Tibial nerve (tissue), 4 donors: Measurements from ENCODE around the gene OR2T2. TPM values are rescaled to one million over a fixed set of nuclear protein-coding genes. Genes with fewer than 3 reads are reported as not detected.
"Not testable (repeated sequence)": the region's sequence is repeated elsewhere in the genome, so short reads cannot be mapped to it uniquely, and the experiment has no call there.

ENCODE experiments used
- DNase-seq, 2 donors: peaks; one replicate each; pipeline ENCODE4 v3.0.0-alpha.2; 2019; ENCODE audit warnings: low spot score in 2 of 2
- H3K27ac ChIP-seq, 4 donors: fragments of 200-600 bp; sonication (generic) in 3 of 4; one replicate each; pipeline ENCODE4 v1.5.1; 2017 to 2019; ENCODE audit warnings: mild to moderate bottlenecking in 1 of 4
- H3K27me3 ChIP-seq, 2 donors: fragments of 200-600 bp; sonication (generic) in 1 of 2; one replicate each; pipeline versions ENCODE4 v1.5.1 to v1.6.0; 2017 to 2019
- H3K36me3 ChIP-seq, 3 donors: fragments of 200-600 bp; sonication (generic); one replicate each; pipeline ENCODE4 v1.5.1; 2018 to 2019
- H3K4me1 ChIP-seq, 4 donors: fragments of 200-600 bp; sonication (generic) in 3 of 4; one replicate each; pipeline ENCODE4 v1.5.1; 2017 to 2019
- H3K4me3 ChIP-seq, 4 donors: fragments of 200-600 bp; sonication (generic) in 3 of 4; one replicate each; pipeline ENCODE4 v1.5.1; 2017 to 2019; ENCODE audit warnings: mild to moderate bottlenecking in 1 of 4, moderate library complexity in 1 of 4
- H3K9me3 ChIP-seq, 4 donors: fragments of 200-600 bp; sonication (generic) in 3 of 4; one replicate each; pipeline ENCODE4 v1.5.1; 2017 to 2019
- EP300 ChIP-seq, 2 donors: sonication (generic); formaldehyde crosslinking; IDR thresholded peaks; one replicate each; pipeline ENCODE4 v1.6.1; 2017; ENCODE audit warnings: antibody characterized with exemption in 2 of 2, mild to moderate bottlenecking in 1 of 2
- POLR2A ChIP-seq, 2 donors: fragments of 450-650 bp; IDR thresholded peaks; one replicate each; pipeline ENCODE4 v1.6.1; 2017; ENCODE audit warnings: antibody characterized with exemption in 2 of 2, mild to moderate bottlenecking in 2 of 2, moderate library complexity in 2 of 2
- WGBS, 2 donors: methylation state at CpG; one replicate each; pipeline ENCODE4 v1.1.5; 2018; 5-methylcytosine and 5-hydroxymethylcytosine counted together
- total RNA-seq, 4 donors: library from RNA; depleted of rRNA; stranded (reverse); fragments of >200 nt; gene quantifications; one replicate each; pipeline ENCODE4 v1.1.0, GENCODE V29; 2016
- TF ChIP-seq, protein P1 (sequence below), 5 experiments: fragments of 200-600 bp in 3 of 5; fragments of 450-650 bp in 2 of 5; sonication (generic) in 3 of 5; IDR thresholded peaks; one replicate each; pipeline ENCODE4 v1.5.1; 2016 to 2019; ENCODE audit warnings: antibody characterized with exemption in 5 of 5, mild to moderate bottlenecking in 3 of 5, moderate library complexity in 2 of 5

The OR2T2 gene, protein sequence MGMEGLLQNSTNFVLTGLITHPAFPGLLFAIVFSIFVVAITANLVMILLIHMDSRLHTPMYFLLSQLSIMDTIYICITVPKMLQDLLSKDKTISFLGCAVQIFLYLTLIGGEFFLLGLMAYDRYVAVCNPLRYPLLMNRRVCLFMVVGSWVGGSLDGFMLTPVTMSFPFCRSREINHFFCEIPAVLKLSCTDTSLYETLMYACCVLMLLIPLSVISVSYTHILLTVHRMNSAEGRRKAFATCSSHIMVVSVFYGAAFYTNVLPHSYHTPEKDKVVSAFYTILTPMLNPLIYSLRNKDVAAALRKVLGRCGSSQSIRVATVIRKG
- not detected for total RNA-seq

DNA sequence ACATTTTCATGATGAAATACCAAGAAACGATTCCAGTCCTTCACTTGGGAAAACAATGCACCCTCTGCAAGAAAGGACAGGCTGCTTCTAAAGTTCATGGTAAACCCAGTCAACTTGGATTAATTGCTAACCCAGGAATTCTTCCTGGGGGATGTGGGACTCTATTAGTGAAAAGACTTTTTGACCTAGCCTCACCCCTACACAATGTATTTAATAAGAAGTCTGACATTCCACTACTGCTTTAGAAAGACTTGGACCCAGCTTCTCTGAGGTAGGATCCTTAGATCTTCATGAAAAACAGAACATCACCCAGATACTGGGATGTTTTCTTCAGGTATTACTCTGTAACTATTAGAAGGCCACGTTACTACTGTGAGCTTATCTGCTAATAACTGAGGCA, at the start of gene OR2T2:
TSS of gene OR2T2 (plus strand) at position 239 of the 400 bp plus-strand sequence. CDS start 7,161 bp downstream, outside the sequence.
- H3K4me3 ChIP-seq, H3K27me3 ChIP-seq, H3K27ac ChIP-seq, H3K4me1 ChIP-seq, H3K9me3 ChIP-seq, H3K36me3 ChIP-seq, DNase-seq: not testable (repeated sequence)
- WGBS, 2 donors, result 48 to 76% methylated on average over 2 of the region's 2 CpGs

DNA sequence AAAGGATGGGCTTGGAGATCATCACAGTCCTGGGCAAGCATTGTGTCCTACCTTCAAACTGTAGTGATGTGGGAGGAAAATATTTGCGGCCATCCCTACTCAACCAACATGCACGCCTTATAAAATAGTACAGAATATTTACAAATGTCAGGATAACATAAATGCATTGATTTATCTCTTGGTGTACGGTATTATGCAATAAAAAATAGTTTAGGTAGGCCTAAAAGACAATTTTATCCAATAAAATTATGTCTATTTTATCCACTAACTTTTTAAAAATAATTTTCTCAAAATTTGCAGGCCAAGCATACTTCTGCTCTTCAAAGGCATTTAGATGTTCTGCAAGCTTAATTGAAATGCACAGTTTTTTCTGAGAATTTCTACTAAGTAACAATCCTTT, 42.7 kb upstream of the OR2T2 start, which contains the start of gene OR2T1:
TSS of gene OR2T1 (plus strand) at position 301 of the 400 bp plus-strand sequence. CDS start 3,100 bp downstream, outside the sequence.
- Histone ChIP-seq H3K9me3 (no peaks in the 10 kb centered on the region), H3K36me3 (no peaks in the 10 kb centered on the region), H3K4me3 (no peak within 1 kb of the TSS), H3K27me3 (no peaks in the 10 kb centered on the region), H3K4me1 (no peaks in the 10 kb centered on the region), H3K27ac (no peak within 1 kb of the TSS)
- TF ChIP-seq, protein P1, sequence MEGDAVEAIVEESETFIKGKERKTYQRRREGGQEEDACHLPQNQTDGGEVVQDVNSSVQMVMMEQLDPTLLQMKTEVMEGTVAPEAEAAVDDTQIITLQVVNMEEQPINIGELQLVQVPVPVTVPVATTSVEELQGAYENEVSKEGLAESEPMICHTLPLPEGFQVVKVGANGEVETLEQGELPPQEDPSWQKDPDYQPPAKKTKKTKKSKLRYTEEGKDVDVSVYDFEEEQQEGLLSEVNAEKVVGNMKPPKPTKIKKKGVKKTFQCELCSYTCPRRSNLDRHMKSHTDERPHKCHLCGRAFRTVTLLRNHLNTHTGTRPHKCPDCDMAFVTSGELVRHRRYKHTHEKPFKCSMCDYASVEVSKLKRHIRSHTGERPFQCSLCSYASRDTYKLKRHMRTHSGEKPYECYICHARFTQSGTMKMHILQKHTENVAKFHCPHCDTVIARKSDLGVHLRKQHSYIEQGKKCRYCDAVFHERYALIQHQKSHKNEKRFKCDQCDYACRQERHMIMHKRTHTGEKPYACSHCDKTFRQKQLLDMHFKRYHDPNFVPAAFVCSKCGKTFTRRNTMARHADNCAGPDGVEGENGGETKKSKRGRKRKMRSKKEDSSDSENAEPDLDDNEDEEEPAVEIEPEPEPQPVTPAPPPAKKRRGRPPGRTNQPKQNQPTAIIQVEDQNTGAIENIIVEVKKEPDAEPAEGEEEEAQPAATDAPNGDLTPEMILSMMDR (IDR thresholded peaks at IDR 0.05), result no peak
- TF ChIP-seq EP300 (IDR thresholded peaks at IDR 0.05) (no peak), POLR2A (IDR thresholded peaks at IDR 0.05) (no peak)
- 77 to 80% methylated on average over 3 of the region's 3 CpGs for WGBS, 2 donors
- no peak for DNase-seq

DNA sequence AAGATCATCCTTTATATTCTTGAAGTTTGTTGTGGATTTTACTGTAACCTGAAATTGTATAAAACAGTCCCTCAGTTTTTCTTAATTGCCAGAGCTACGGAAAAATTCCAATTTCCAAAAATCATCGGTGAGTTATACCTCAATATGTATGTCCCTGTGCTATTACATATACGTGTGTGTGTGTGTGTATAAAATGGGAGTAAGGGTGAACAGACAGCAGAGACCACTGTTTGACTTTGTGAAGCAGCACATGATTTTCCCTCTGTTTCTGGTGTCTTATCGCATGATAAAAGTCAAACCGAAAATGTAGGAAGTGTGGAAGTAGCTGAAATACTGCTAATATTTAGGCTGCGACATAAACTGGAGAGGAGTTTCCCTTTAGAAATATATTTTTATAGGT, 41.4 kb upstream of the OR2T2 start:
- TF ChIP-seq POLR2A (IDR thresholded peaks at IDR 0.05) (no peak), EP300 (IDR thresholded peaks at IDR 0.05) (no peak)
- TF ChIP-seq, protein P1 (IDR thresholded peaks at IDR 0.05), result no peak
- Histone ChIP-seq H3K27ac (no peak overlapping the region), H3K36me3 (no peaks in the 10 kb centered on the region), H3K27me3 (no peaks in the 10 kb centered on the region), H3K9me3 (no peaks in the 10 kb centered on the region), H3K4me3 (no peak overlapping the region), H3K4me1 (no peaks in the 10 kb centered on the region)
- DNase-seq, result no peak
- WGBS, 2 donors, result 79 to 85% methylated on average over 6 of the region's 6 CpGs

DNA sequence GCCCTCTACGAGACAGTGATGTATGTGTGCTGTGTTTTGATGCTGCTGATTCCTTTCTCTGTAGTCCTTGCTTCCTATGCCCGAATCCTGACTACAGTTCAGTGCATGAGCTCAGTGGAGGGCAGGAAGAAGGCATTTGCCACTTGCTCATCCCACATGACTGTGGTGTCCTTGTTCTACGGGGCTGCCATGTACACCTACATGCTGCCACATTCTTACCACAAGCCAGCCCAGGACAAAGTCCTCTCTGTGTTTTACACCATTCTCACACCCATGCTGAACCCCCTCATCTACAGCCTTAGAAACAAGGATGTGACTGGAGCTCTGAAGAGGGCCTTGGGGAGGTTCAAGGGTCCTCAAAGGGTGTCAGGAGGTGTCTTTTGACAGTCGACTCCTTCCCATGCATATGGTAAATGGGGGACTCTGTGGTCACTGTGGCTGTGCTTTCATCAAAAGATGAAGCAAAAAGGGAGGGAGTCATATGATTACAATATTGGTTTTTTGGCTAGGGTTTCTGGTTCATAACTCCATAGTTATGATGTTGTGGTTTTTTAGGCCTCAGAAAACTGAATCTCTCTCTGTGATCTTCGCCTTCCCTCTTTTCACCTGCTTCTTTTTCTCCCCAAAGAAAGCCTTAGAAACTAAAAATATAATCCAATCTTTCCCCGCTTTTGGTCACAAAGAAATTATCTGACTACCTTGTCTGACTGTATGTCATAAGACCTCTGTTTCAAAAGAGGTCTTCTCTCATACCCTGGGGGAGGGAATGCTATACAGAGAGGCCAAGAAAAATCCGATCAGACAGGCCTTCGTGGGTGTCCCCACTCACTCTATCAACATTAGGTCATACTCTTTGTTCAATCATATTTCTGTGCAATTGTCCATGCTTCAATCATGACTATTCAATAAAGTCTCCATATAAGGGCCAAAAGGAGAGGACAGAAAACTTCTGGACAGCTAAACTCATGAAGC, 38.4 kb upstream of the OR2T2 start:
- Histone ChIP-seq H3K36me3 (no peaks in the 10 kb centered on the region), H3K4me3 (no peak overlapping the region), H3K9me3 (peaks cover 0 to 8% (median 0%) of the 10 kb centered on the region in 4 donors), H3K27ac (no peak overlapping the region), H3K4me1 (no peaks in the 10 kb centered on the region), H3K27me3 (no peaks in the 10 kb centered on the region)
- no peak for DNase-seq
- TF ChIP-seq, protein P1 (IDR thresholded peaks at IDR 0.05), result no peak
- TF ChIP-seq EP300 (IDR thresholded peaks at IDR 0.05), result no peak
- TF ChIP-seq POLR2A (IDR thresholded peaks at IDR 0.05), result no peak
- WGBS, 2 donors, result 60 to 71% methylated on average over 8 of the region's 8 CpGs

DNA sequence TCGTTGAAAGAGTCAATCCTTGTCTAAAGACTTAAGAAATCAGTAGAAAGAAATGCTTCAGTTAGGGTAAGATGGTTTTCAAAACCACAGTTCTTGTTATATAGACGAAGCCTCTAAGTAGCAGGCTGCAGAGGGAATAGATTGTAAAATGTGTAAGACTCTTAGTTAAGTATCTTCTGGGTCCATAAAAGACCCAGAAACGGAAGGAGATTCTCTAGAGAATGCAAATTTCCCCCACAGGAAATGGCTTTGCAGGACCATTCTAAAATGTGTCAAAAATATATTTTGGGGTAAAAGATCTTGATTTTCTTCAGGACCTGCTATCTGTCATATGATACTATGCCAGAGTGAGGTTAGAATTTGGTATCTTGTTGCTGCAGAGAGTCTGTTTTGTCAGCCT, 29.2 kb upstream of the OR2T2 start:
- no peaks in the 10 kb centered on the region for H3K36me3 ChIP-seq
- no peaks in the 10 kb centered on the region for H3K4me1 ChIP-seq
- TF ChIP-seq EP300 (IDR thresholded peaks at IDR 0.05) (no peak), POLR2A (IDR thresholded peaks at IDR 0.05) (no peak)
- TF ChIP-seq, protein P1 (IDR thresholded peaks at IDR 0.05), result no peak
- peaks cover 0 to 8% (median 0%) of the 10 kb centered on the region in 4 donors for H3K9me3 ChIP-seq
- WGBS, 2 donors, result 52 to 53% methylated on average over 3 of the region's 3 CpGs
- DNase-seq, result no peak
- no peaks in the 10 kb centered on the region for H3K27me3 ChIP-seq
- H3K4me3 ChIP-seq, result no peak overlapping the region
- H3K27ac ChIP-seq, result no peak overlapping the region
